ENCODE measurements around the gene SMIM12.

The SMIM12 gene

GRCh38 chr1:34904236-34905097 is 44.9 kb upstream of the SMIM12 start:
- DNase-seq (ENCODE audit: extremely low read depth, low read depth), result no peak
- TF ChIP-seq, protein P1, sequence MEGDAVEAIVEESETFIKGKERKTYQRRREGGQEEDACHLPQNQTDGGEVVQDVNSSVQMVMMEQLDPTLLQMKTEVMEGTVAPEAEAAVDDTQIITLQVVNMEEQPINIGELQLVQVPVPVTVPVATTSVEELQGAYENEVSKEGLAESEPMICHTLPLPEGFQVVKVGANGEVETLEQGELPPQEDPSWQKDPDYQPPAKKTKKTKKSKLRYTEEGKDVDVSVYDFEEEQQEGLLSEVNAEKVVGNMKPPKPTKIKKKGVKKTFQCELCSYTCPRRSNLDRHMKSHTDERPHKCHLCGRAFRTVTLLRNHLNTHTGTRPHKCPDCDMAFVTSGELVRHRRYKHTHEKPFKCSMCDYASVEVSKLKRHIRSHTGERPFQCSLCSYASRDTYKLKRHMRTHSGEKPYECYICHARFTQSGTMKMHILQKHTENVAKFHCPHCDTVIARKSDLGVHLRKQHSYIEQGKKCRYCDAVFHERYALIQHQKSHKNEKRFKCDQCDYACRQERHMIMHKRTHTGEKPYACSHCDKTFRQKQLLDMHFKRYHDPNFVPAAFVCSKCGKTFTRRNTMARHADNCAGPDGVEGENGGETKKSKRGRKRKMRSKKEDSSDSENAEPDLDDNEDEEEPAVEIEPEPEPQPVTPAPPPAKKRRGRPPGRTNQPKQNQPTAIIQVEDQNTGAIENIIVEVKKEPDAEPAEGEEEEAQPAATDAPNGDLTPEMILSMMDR (IDR thresholded peaks at IDR 0.05; ENCODE audit: low read depth, low read length, missing control alignments), result no peak
- no peak overlapping the region for H3K4me3 ChIP-seq (replicated peaks; ENCODE audit: low read depth, low read length)

DNA sequence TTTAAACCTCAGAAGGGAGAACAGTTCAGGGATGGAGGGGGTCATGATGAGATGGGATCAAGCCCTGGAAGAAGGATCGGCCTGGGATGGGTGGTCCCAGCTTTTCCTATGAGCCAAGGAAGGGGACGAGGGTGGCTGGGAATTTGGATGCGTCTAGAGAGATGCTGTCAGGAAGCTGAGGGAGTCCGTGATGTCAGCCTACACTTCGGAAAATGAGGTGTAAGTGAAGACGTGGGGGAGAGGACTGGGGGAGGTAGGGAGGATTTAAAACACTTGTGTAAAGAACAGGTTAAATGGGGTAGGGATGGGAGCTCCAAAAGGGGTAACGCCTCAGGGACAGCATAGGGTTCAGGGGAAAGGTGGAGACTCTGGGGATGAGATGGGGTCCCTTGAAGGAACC is 42.4 kb upstream of the SMIM12 start:
- TF ChIP-seq, protein P1 (IDR thresholded peaks at IDR 0.05; ENCODE audit: low read depth, low read length, missing control alignments), result no peak
- H3K4me3 ChIP-seq (replicated peaks; ENCODE audit: low read depth, low read length), result no peak overlapping the region
- DNase-seq (ENCODE audit: extremely low read depth, low read depth), result no peak

DNA sequence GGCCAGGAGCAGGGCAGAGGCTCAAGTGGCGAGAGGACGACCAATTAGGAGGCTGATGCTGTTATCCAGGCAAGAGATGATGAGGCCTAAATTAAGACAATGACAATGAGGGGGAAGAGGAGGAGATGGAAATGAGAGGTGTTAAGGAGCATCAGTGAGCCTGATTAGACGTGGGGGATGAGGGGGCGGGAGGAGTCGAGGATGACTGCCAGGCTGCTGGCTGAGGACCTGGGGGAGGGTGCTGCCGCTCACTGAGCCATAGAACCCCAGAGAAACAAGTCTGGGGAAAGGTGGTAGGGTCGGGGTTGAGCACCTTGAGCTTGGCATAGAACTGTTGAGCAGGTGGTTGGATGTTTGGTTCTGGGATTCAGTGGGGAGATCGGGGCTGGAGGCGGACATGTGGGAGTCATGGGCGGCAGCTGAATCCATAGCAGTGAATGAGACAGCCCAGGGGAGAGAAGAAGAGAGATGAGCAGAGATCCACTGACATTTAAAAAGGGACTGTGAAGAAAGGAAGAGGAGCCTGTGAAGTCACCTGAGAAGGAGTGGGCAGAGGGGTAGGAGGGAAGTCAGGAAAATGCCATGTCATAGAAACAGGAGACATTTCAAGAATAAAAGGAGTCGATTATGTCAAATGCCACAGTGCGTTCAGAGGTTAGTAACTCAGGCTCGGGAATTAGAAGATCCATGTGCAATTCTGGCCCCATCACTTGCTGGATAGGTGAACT is 41.4 kb upstream of the SMIM12 start:
- TF ChIP-seq, protein P1 (IDR thresholded peaks at IDR 0.05; ENCODE audit: low read depth, low read length, missing control alignments), result no peak
- no peak overlapping the region for H3K4me3 ChIP-seq (replicated peaks; ENCODE audit: low read depth, low read length)
- no peak for DNase-seq (ENCODE audit: extremely low read depth, low read depth)

- TF ChIP-seq, protein P1 (IDR thresholded peaks at IDR 0.05; ENCODE audit: low read depth, low read length, missing control alignments), result no peak
- no peak for DNase-seq (ENCODE audit: extremely low read depth, low read depth)
- H3K4me3 ChIP-seq (replicated peaks; ENCODE audit: low read depth, low read length), result no peak overlapping the region
Observed at GRCh38 chr1:34899906-34900305, 40.4 kb upstream of the SMIM12 start.

DNA sequence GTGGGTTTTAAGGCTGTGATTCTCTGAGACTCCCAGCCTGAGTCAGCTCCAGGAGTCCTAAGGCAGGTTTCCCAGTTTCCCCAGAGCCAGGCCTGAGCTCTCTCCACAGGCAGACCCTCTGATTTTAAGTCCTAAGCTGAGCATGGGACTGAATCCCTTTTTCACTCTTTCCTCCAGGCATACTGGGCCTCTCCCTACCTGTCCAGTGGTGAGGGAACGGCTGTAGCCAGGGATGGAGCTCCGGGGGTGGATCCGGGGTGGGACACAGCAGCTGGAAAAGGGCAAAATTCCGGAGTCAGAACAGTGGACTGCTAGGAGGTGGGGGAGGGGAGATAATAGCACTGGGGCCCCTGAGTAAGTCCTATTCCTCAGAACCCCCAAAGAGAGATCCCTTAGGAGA is 39.9 kb upstream of the SMIM12 start:
- DNase-seq (ENCODE audit: extremely low read depth, low read depth), result no peak
- TF ChIP-seq, protein P1 (IDR thresholded peaks at IDR 0.05; ENCODE audit: low read depth, low read length, missing control alignments), result no peak
- no peak overlapping the region for H3K4me3 ChIP-seq (replicated peaks; ENCODE audit: low read depth, low read length)

DNA sequence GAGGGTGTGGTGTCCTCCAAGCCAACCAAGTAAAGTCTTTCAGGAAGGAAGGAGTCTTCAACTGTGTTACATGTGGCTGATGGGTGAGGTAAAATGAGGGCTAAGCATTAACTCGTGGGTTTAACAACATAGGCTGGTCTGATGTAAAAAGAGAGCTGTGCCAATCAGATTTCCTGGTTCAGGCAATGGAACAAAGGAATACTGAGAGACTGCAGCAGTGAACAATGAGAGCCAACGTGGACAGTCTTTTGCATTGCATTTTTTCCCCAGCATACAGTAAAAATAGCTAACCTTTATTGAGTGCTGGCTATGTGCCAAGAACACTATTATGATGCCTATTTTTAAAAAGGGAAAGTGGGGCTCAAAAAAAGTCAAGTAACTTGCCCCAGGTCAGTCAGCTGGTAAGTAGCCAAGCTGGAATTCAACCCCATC is 38.8 kb upstream of the SMIM12 start:
- TF ChIP-seq, protein P1 (IDR thresholded peaks at IDR 0.05; ENCODE audit: low read depth, low read length, missing control alignments), result no peak
- DNase-seq (ENCODE audit: extremely low read depth, low read depth), result no peak
- no peak overlapping the region for H3K4me3 ChIP-seq (replicated peaks; ENCODE audit: low read depth, low read length)

Data from HFF-Myc (cell line).